Activated T-cell treated with anti-CD3 and anti-CD28 coated beads, Interleukin-2, amount 50 U/mL, for 48 hours (primary cell): ENCODE results near the gene MBOAT2.
A peak's percentile ranks its signal among the peaks of the same experiment; 100 is the strongest.

ENCODE experiments used
- DNase-seq, 2 experiments: peaks; one replicate each; pipeline ENCODE4 v3.0.0-alpha.2; 2020

Gene MBOAT2

GRCh38 chr2:8851811-8852560, 151.5 kb downstream of the MBOAT2 start:
- no peak for DNase-seq

- no peak for DNase-seq
Observed at GRCh38 chr2:8850845-8851487, 152.5 kb downstream of the MBOAT2 start.

GRCh38 chr2:8849327-8849726, 154.2 kb downstream of the MBOAT2 start:
- DNase-seq: no peak

- no peak for DNase-seq
Observed at GRCh38 chr2:8848328-8849100, 155.0 kb downstream of the MBOAT2 start.

GRCh38 chr2:8847400-8847799, 156.1 kb downstream of the MBOAT2 start:
- DNase-seq: no peak

GRCh38 chr2:8841932-8842331, 161.6 kb downstream of the MBOAT2 start:
- no peak for DNase-seq

- DNase-seq: no peak
Observed at GRCh38 chr2:8840475-8841091, 162.9 kb downstream of the MBOAT2 start.

- no peak for DNase-seq
Observed at GRCh38 chr2:8839189-8839965, 164.1 kb downstream of the MBOAT2 start.

GRCh38 chr2:8837795-8838140, 165.7 kb downstream of the MBOAT2 start:
- DNase-seq: peak in 1 of 2 experiments; percentile 41

GRCh38 chr2:8836971-8837794, 166.3 kb downstream of the MBOAT2 start, which contains the start of gene KIDINS220:
Gene KIDINS220 (minus strand): TSS chr2:8837613. CDS start chr2:8827093, 10,520 bp downstream.
- DNase-seq: peak; percentile 90 to 91

GRCh38 chr2:8835279-8835678, 168.2 kb downstream of the MBOAT2 start:
- no peak for DNase-seq

- no peak for DNase-seq
Observed at GRCh38 chr2:8833853-8834252, 169.6 kb downstream of the MBOAT2 start.

- no peak for DNase-seq
Observed at GRCh38 chr2:8831516-8831915, 172.0 kb downstream of the MBOAT2 start.

- no peak for DNase-seq
Observed at GRCh38 chr2:8827729-8828128, 175.8 kb downstream of the MBOAT2 start.

GRCh38 chr2:8822218-8822617, 181.3 kb downstream of the MBOAT2 start:
- no peak for DNase-seq

GRCh38 chr2:8821276-8822217, 181.9 kb downstream of the MBOAT2 start:
- DNase-seq: no peak

GRCh38 chr2:8819948-8820347, 183.5 kb downstream of the MBOAT2 start:
- no peak for DNase-seq

- no peak for DNase-seq
Observed at GRCh38 chr2:8819194-8819593, 184.3 kb downstream of the MBOAT2 start.

- no peak for DNase-seq
Observed at GRCh38 chr2:8817221-8817620, 186.3 kb downstream of the MBOAT2 start.
